HepG2 (cell line): ENCODE measurements around the gene SGSM1.

Experiments used
- ATF3 ChIP-seq: sonication (generic); formaldehyde crosslinking; IDR thresholded peaks from 2 replicates; pipeline ENCODE4 v1.4.0; 2020; ENCODE audit warnings: missing genetic modification reagents
- CTCF ChIP-seq: sonication (generic); formaldehyde crosslinking; IDR thresholded peaks from 2 replicates; pipeline ENCODE4 v1.5.0; 2020; ENCODE audit warnings: mild to moderate bottlenecking, missing genetic modification reagents, moderate library complexity
- FOSL1 ChIP-seq: sonication (generic); formaldehyde crosslinking; IDR thresholded peaks from 2 replicates; pipeline ENCODE4 v1.9.0; 2021; ENCODE audit warnings: missing genetic modification reagents, borderline replicate concordance
- HNRNPH1 ChIP-seq: fragments of 200-400 bp; formaldehyde crosslinking; optimal IDR thresholded peaks from 2 replicates; pipeline ENCODE3; 2017; ENCODE audit warnings: mild to moderate bottlenecking, low read depth, low read length
- NFE2 ChIP-seq: sonication (generic); formaldehyde crosslinking; IDR thresholded peaks from 2 replicates; pipeline ENCODE4 v1.4.0; 2020; ENCODE audit warnings: missing genetic modification reagents
- POGZ ChIP-seq: sonication (generic); formaldehyde crosslinking; IDR thresholded peaks from 2 replicates; pipeline ENCODE4 v1.4.0; 2020; ENCODE audit warnings: mild to moderate bottlenecking, missing genetic modification reagents
- POLR2AphosphoS5 ChIP-seq: IDR thresholded peaks from 2 replicates; pipeline ENCODE4 v1.6.1; 2012; ENCODE audit warnings: low read depth, low read length
- POLR2G ChIP-seq: fragments of 200-400 bp; formaldehyde crosslinking; IDR thresholded peaks from 2 replicates; pipeline ENCODE4 v1.6.1; 2018; ENCODE audit warnings: mild to moderate bottlenecking, low read depth, low read length, moderate library complexity
- ZFP36 ChIP-seq: fragments of 150-350 bp; IDR thresholded peaks from 2 replicates; pipeline ENCODE4 v1.6.1; 2018; ENCODE audit warnings: borderline replicate concordance, low read length, low read depth; ENCODE audit not compliant: partially characterized antibody
- TF ChIP-seq, protein P1 (sequence below), 2 experiments: IDR thresholded peaks; 2 replicates each; pipeline ENCODE4 v1.6.1; 2011 to 2012; ENCODE audit warnings: low read length in 2 of 2, borderline replicate concordance in 1 of 2, low read depth in 1 of 2, mild to moderate bottlenecking in 1 of 2, moderate library complexity in 1 of 2

GRCh38 chr22:24878969-24879368 lies 73.0 kb downstream of the SGSM1 start:
- TF ChIP-seq POLR2AphosphoS5 (no peak), POGZ (CRISPR knock-in tag) (no peak), CTCF (CRISPR knock-in tag) (no peak), ZFP36 (no peak), POLR2G (no peak), HNRNPH1 (no peak), FOSL1 (CRISPR knock-in tag) (no peak), ATF3 (CRISPR knock-in tag) (no peak), NFE2 (CRISPR knock-in tag) (no peak)
- TF ChIP-seq, protein P1, sequence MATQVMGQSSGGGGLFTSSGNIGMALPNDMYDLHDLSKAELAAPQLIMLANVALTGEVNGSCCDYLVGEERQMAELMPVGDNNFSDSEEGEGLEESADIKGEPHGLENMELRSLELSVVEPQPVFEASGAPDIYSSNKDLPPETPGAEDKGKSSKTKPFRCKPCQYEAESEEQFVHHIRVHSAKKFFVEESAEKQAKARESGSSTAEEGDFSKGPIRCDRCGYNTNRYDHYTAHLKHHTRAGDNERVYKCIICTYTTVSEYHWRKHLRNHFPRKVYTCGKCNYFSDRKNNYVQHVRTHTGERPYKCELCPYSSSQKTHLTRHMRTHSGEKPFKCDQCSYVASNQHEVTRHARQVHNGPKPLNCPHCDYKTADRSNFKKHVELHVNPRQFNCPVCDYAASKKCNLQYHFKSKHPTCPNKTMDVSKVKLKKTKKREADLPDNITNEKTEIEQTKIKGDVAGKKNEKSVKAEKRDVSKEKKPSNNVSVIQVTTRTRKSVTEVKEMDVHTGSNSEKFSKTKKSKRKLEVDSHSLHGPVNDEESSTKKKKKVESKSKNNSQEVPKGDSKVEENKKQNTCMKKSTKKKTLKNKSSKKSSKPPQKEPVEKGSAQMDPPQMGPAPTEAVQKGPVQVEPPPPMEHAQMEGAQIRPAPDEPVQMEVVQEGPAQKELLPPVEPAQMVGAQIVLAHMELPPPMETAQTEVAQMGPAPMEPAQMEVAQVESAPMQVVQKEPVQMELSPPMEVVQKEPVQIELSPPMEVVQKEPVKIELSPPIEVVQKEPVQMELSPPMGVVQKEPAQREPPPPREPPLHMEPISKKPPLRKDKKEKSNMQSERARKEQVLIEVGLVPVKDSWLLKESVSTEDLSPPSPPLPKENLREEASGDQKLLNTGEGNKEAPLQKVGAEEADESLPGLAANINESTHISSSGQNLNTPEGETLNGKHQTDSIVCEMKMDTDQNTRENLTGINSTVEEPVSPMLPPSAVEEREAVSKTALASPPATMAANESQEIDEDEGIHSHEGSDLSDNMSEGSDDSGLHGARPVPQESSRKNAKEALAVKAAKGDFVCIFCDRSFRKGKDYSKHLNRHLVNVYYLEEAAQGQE (IDR thresholded peaks at IDR 0.05; ENCODE audit: borderline replicate concordance in 1 of 2, low read depth in 1 of 2, low read length in 2 of 2) = no peak
